Endodermal cell (in vitro differentiated cells): Measurements from ENCODE around the gene DTNB. TPM values are rescaled to one million over a fixed set of nuclear protein-coding genes. Genes with fewer than 3 reads are reported as not detected.

Experiments used
- DNase-seq: peaks from one replicate; pipeline ENCODE4 v3.0.0-alpha.2; 2017
- H3K27ac ChIP-seq: 2 replicates; pipeline ENCODE4 v1.5.1; 2013; ENCODE audit warnings: mild to moderate bottlenecking, low read depth, low read length, moderate library complexity
- H3K27me3 ChIP-seq: 2 replicates; pipeline ENCODE4 v1.6.1; 2013; ENCODE audit warnings: mild to moderate bottlenecking, low read length, moderate library complexity; ENCODE audit not compliant: insufficient read depth, control insufficient read depth, poor library complexity, severe bottlenecking
- H3K36me3 ChIP-seq: 2 replicates; pipeline ENCODE4 v1.7.0; 2013; ENCODE audit warnings: mild to moderate bottlenecking, low read length, moderate library complexity; ENCODE audit not compliant: control insufficient read depth, insufficient read depth
- H3K4me1 ChIP-seq: one replicate; pipeline ENCODE4 v1.7.0; 2013; ENCODE audit warnings: low read length; ENCODE audit not compliant: control insufficient read depth, insufficient read depth
- H3K4me3 ChIP-seq: 2 replicates; pipeline ENCODE4 v1.5.1; 2013; ENCODE audit warnings: mild to moderate bottlenecking, low read length, moderate library complexity
- H3K9ac ChIP-seq: 2 replicates; pipeline ENCODE4 v1.6.1; 2013; ENCODE audit warnings: mild to moderate bottlenecking, low read length, moderate library complexity; ENCODE audit not compliant: poor library complexity, severe bottlenecking; ENCODE audit errors: extremely low read depth
- H3K9me3 ChIP-seq: 2 replicates; pipeline ENCODE4 v1.6.1; 2013; ENCODE audit warnings: mild to moderate bottlenecking, low read length, moderate library complexity; ENCODE audit not compliant: control insufficient read depth
- H3K27ac Mint-ChIP-seq: 2 replicates; pipeline ENCODE4 v1.8.0; 2020; ENCODE audit warnings: mixed read lengths
- H3K27me3 Mint-ChIP-seq: 2 replicates; pipeline ENCODE4 v1.8.0; 2021; ENCODE audit warnings: mild to moderate bottlenecking, mixed read lengths; ENCODE audit not compliant: insufficient read depth
- H3K36me3 Mint-ChIP-seq: 2 replicates; pipeline ENCODE4 v1.8.0; 2020; ENCODE audit warnings: low read depth, mixed read lengths
- H3K4me1 Mint-ChIP-seq: 2 replicates; pipeline ENCODE4 v1.8.0; 2020; ENCODE audit warnings: mixed read lengths
- H3K4me3 Mint-ChIP-seq: 2 replicates; pipeline ENCODE4 v1.8.0; 2020; ENCODE audit warnings: mild to moderate bottlenecking, moderate library complexity, mixed read lengths
- H3K9me3 Mint-ChIP-seq: 2 replicates; pipeline ENCODE4 v1.8.0; 2020; ENCODE audit warnings: mild to moderate bottlenecking, mixed read lengths
- WGBS, 2 experiments: methylation state at CpG; one replicate each; pipeline versions ENCODE4 v1.1.5 to v1.1.7; 2013; ENCODE audit warnings: missing lambda C conversion rate in 2 of 2, mixed read lengths in 1 of 2; ENCODE audit not compliant: insufficient coverage in 1 of 2, insufficient read length in 1 of 2; 5-methylcytosine and 5-hydroxymethylcytosine counted together
- total RNA-seq, 2 donors: library from RNA; stranded (reverse); fragmentation: NEBNext Ultra II Directional in 1 of 2; extraction: Animal tissue kit (Norgen Biotek cat#: 25700) in 1 of 2; gene quantifications; 2 replicates in 1 of 2; 3 replicates in 1 of 2; pipeline ENCODE4 v1.2.1, GENCODE V29; 2021
- TF ChIP-seq, protein P1 (sequence below): fragments of 200-600 bp; sonication (generic); conservative IDR thresholded peaks from 2 replicates; pipeline ENCODE4 v1.5.0; 2021; ENCODE audit warnings: antibody characterized with exemption, mild to moderate bottlenecking

The DTNB gene
- total RNA-seq, 2 donors from 2014 or later = 38.8 to 48.7 TPM

DNA sequence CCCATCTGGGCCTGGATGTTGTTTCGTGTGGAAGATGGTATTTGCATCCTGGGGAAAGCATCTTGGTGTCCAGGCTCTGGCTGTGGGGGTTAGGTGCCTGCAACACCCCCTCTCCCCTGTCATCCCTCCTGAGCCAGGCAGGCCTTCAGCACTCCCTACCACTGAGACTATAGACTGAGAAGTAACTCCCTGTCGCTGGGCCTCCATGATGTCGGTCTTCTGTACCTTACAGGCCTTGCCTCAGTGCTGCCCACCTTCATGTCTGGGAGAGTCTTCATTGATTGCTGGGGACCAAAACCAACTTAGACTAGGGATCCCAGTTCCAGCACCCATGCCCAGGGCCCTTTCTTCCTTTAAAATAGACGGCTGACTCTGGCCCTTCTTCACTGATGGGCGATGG is 298.6 kb downstream of the DTNB start:
- H3K4me1 Mint-ChIP-seq = peaks cover 23% of the 10 kb centered on the region
- no peak overlapping the region for H3K4me3 Mint-ChIP-seq
- peaks cover 8% of the 10 kb centered on the region for H3K36me3 Mint-ChIP-seq
- peaks cover 25% of the 10 kb centered on the region for H3K27me3 Mint-ChIP-seq
- Histone ChIP-seq H3K36me3 (no peaks in the 10 kb centered on the region), H3K9ac (no peak overlapping the region), H3K27me3 (no peaks in the 10 kb centered on the region), H3K4me1 (peaks cover 6% of the 10 kb centered on the region), H3K27ac (no peak overlapping the region), H3K9me3 (no peaks in the 10 kb centered on the region), H3K4me3 (no peak overlapping the region)
- DNase-seq = no peak
- peaks cover 14% of the 10 kb centered on the region for H3K9me3 Mint-ChIP-seq
- H3K27ac Mint-ChIP-seq = no peak overlapping the region
- TF ChIP-seq, protein P1, sequence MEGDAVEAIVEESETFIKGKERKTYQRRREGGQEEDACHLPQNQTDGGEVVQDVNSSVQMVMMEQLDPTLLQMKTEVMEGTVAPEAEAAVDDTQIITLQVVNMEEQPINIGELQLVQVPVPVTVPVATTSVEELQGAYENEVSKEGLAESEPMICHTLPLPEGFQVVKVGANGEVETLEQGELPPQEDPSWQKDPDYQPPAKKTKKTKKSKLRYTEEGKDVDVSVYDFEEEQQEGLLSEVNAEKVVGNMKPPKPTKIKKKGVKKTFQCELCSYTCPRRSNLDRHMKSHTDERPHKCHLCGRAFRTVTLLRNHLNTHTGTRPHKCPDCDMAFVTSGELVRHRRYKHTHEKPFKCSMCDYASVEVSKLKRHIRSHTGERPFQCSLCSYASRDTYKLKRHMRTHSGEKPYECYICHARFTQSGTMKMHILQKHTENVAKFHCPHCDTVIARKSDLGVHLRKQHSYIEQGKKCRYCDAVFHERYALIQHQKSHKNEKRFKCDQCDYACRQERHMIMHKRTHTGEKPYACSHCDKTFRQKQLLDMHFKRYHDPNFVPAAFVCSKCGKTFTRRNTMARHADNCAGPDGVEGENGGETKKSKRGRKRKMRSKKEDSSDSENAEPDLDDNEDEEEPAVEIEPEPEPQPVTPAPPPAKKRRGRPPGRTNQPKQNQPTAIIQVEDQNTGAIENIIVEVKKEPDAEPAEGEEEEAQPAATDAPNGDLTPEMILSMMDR = no peak
- WGBS, 2 experiments = 93 to 98% methylated on average over 4 to 5 of the region's 5 CpGs

DNA sequence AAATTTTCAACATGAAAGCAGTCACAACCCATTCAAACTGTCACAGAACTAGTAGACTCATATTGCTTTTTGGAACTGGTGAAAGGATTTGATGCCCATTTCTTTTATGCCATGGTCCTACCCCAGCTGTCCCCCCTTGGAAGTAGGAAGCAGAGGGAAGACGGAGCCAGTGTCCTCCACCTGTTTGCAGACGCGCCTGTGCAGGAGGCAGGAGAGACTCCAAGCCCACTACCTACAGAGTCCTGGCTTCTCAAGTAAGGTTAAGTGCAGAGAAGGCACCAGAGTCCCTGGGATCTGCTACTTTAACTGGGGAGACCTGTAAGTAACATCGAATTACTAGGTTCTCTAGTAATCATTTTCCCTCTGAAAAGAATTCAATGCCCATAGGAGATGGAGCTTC is 299.0 kb downstream of the DTNB start:
- TF ChIP-seq, protein P1 = no peak
- Mint-ChIP-seq H3K36me3 (peaks cover 8% of the 10 kb centered on the region), H3K27ac (no peak overlapping the region), H3K27me3 (peaks cover 25% of the 10 kb centered on the region), H3K9me3 (peaks cover 12% of the 10 kb centered on the region), H3K4me3 (no peak overlapping the region), H3K4me1 (peaks cover 23% of the 10 kb centered on the region)
- Histone ChIP-seq H3K9me3 (no peaks in the 10 kb centered on the region), H3K9ac (no peak overlapping the region), H3K4me1 (peaks cover 6% of the 10 kb centered on the region), H3K27ac (no peak overlapping the region), H3K36me3 (no peaks in the 10 kb centered on the region), H3K4me3 (no peak overlapping the region), H3K27me3 (no peaks in the 10 kb centered on the region)
- 90 to 100% methylated on average over 4 of the region's 4 CpGs for WGBS, 2 experiments
- no peak for DNase-seq

DNA sequence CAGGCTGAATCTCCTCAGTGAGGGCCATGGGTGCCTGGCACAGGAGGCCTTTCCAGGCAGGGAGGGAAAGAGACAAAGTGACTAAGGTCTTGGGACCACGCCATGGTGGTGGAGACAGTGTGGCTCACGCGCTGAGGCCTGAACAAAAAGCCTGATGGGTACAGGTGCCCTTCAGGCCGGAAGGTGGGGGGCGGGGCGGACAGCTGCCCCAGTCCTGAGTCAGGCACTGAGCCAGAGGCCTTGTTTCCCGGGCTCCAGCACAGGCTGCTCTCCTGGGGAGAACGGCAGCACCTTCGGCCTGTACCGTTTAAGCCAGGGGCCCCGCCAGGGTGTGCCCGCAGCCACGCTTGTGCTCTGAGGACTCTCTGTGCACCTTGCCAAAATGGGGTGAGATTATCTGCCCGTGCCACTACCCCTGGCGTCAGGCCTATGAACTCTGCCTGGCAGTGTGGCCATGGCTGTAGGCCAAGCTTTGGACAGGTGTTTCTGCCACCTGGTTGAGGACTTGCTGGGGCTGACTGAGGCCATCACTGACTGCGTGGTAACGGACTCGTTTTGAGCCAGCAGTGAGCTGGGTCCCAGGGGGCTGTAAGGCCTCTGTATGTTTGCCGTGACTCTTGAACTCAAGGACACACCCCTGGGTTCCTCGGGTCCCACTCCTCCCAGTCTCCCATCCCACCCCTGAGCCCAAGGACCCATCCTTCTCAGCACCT is 300.0 kb downstream of the DTNB start:
- Histone ChIP-seq H3K36me3 (no peaks in the 10 kb centered on the region), H3K27ac (no peak overlapping the region), H3K4me3 (no peak overlapping the region), H3K4me1 (peaks cover 6% of the 10 kb centered on the region), H3K27me3 (no peaks in the 10 kb centered on the region), H3K9ac (no peak overlapping the region), H3K9me3 (no peaks in the 10 kb centered on the region)
- TF ChIP-seq, protein P1 = no peak
- H3K4me1 Mint-ChIP-seq = peaks cover 23% of the 10 kb centered on the region
- peak; percentile 38 for DNase-seq
- peaks cover 3% of the 10 kb centered on the region for H3K9me3 Mint-ChIP-seq
- WGBS, 2 experiments = 94 to 97% methylated on average over 16 to 20 of the region's 20 CpGs
- peaks cover 18% of the 10 kb centered on the region for H3K27me3 Mint-ChIP-seq
- no peak overlapping the region for H3K27ac Mint-ChIP-seq
- H3K36me3 Mint-ChIP-seq = peaks cover 2% of the 10 kb centered on the region
- no peak overlapping the region for H3K4me3 Mint-ChIP-seq
